DND-41 (cell line): Measurements from ENCODE around the gene GIMAP6.
"Not testable (repeated sequence)": the region's sequence is repeated elsewhere in the genome, so short reads cannot be mapped to it uniquely, and the experiment has no call there.

Source experiments
- ATAC-seq: fragments of 200-7000 bp; cut with Tn5 transposase; 3 replicates; pipeline ENCODE4 v1.9.1; 2021; ENCODE audit warnings: low read depth; ENCODE audit not compliant: insufficient read depth
- DNase-seq: peaks from one replicate; pipeline ENCODE4 v3.0.0-alpha.2; 2020
- H2AFZ ChIP-seq: 2 replicates; pipeline ENCODE4 v1.6.0; 2012; ENCODE audit warnings: low read depth, low read length
- H3K27ac ChIP-seq: 2 replicates; pipeline ENCODE4 v1.5.1; 2012; ENCODE audit warnings: low read length, inconsistent platforms
- H3K27me3 ChIP-seq: fragments of 200-600 bp; sonication (generic); 2 replicates; pipeline ENCODE4 v1.6.0; 2012; ENCODE audit warnings: low read length, mild to moderate bottlenecking, inconsistent platforms; ENCODE audit not compliant: insufficient read depth, poor library complexity
- H3K36me3 ChIP-seq: 2 replicates; pipeline ENCODE4 v1.5.1; 2012; ENCODE audit warnings: low read length, inconsistent platforms; ENCODE audit not compliant: insufficient read depth
- H3K4me1 ChIP-seq: 2 replicates; pipeline ENCODE4 v1.5.1; 2012; ENCODE audit warnings: mild to moderate bottlenecking, low read length; ENCODE audit not compliant: insufficient read depth
- H3K4me2 ChIP-seq: 2 replicates; pipeline ENCODE4 v1.6.0; 2012; ENCODE audit warnings: mild to moderate bottlenecking, moderate library complexity, low read length, inconsistent platforms; ENCODE audit not compliant: insufficient read depth
- H3K4me3 ChIP-seq, 2 experiments: fragments of 200-600 bp in 1 of 2; shearing (Covaris generic) in 1 of 2; 2 replicates each; pipeline ENCODE4 v1.5.1; 2012 to 2016; ENCODE audit warnings: inconsistent platforms in 2 of 2, low read length in 2 of 2, mild to moderate bottlenecking in 2 of 2, low read depth in 1 of 2, moderate library complexity in 1 of 2
- H3K79me2 ChIP-seq: 2 replicates; pipeline ENCODE4 v1.6.0; 2012; ENCODE audit warnings: low read length, inconsistent platforms; ENCODE audit not compliant: insufficient read depth
- H3K9ac ChIP-seq: 2 replicates; pipeline ENCODE4 v1.6.0; 2012; ENCODE audit warnings: low read depth, mild to moderate bottlenecking, inconsistent platforms, low read length, moderate library complexity
- H3K9me3 ChIP-seq: 2 replicates; pipeline ENCODE4 v1.5.1; 2012; ENCODE audit warnings: low read length, moderate library complexity, mild to moderate bottlenecking, inconsistent platforms; ENCODE audit not compliant: insufficient read depth, severe bottlenecking
- H4K20me1 ChIP-seq: 2 replicates; pipeline ENCODE4 v1.6.0; 2012; ENCODE audit warnings: low read length; ENCODE audit not compliant: insufficient read depth
- CTCF ChIP-seq: IDR thresholded peaks from 2 replicates; pipeline ENCODE4 v1.5.1; 2012; ENCODE audit warnings: borderline replicate concordance, low read length, moderate library complexity, mild to moderate bottlenecking; ENCODE audit not compliant: poor library complexity, severe bottlenecking; ENCODE audit errors: extremely low read depth
- EZH2 ChIP-seq: IDR thresholded peaks from 3 replicates; pipeline ENCODE4 v1.6.1; 2012; ENCODE audit warnings: borderline replicate concordance, low read depth, mild to moderate bottlenecking, moderate library complexity, low read length, inconsistent platforms; ENCODE audit not compliant: severe bottlenecking

Gene GIMAP6

GRCh38 chr7:150631866-150632864 is at the start of gene GIMAP6:
Gene GIMAP6, minus strand, starts transcription at chr7:150632385. Its CDS starts 2,243 bp downstream, at chr7:150630142.
- Histone ChIP-seq H3K4me2 (peak within 1 kb of the TSS; percentile 79), H4K20me1 (peaks cover 4% of the 10 kb centered on the region; the same call in 1 of the 2 replicates), H3K9me3 (peaks cover 1% of the 10 kb centered on the region), H3K4me3 (peak within 1 kb of the TSS; percentile 49 to 79), H3K79me2 (peaks cover 70% of the 10 kb centered on the region), H3K36me3 (peaks cover 49% of the 10 kb centered on the region), H3K4me1 (peaks cover 71% of the 10 kb centered on the region), H2AFZ (peak within 1 kb of the TSS; percentile 74), H3K27me3 (no peaks in the 10 kb centered on the region), H3K9ac (peak within 1 kb of the TSS; percentile 72), H3K27ac (peak within 1 kb of the TSS; percentile 95)
- DNase-seq (peak; percentile 74), ATAC-seq (peak; percentile 70)
- TF ChIP-seq EZH2 (no peak), CTCF (peak; percentile 39)

GRCh38 chr7:150680364-150680763 is 48.2 kb upstream of the GIMAP6 start:
- H3K4me2 ChIP-seq, H3K27me3 ChIP-seq, H4K20me1 ChIP-seq, H3K9ac ChIP-seq, H2AFZ ChIP-seq, H3K4me3 ChIP-seq, DNase-seq, H3K27ac ChIP-seq, H3K36me3 ChIP-seq, ATAC-seq, H3K9me3 ChIP-seq: not testable (repeated sequence)
- Histone ChIP-seq H3K4me1 (peaks cover 61% of the 10 kb centered on the region), H3K79me2 (peaks cover 22% of the 10 kb centered on the region)

- H3K27me3 ChIP-seq, H3K79me2 ChIP-seq, H3K4me2 ChIP-seq, ATAC-seq, H2AFZ ChIP-seq, H3K9me3 ChIP-seq, H4K20me1 ChIP-seq, H3K36me3 ChIP-seq, H3K9ac ChIP-seq: not testable (repeated sequence)
- H3K27ac ChIP-seq: peak overlapping the region; percentile 95
- peaks cover 52% of the 10 kb centered on the region for H3K4me1 ChIP-seq
- peak overlapping the region in 1 of 2 experiments; percentile 30; a peak in 1 of 4 replicates for H3K4me3 ChIP-seq
- peak; percentile 62 for DNase-seq
Observed at GRCh38 chr7:150678601-150679000, 46.4 kb upstream of the GIMAP6 start.

DNA sequence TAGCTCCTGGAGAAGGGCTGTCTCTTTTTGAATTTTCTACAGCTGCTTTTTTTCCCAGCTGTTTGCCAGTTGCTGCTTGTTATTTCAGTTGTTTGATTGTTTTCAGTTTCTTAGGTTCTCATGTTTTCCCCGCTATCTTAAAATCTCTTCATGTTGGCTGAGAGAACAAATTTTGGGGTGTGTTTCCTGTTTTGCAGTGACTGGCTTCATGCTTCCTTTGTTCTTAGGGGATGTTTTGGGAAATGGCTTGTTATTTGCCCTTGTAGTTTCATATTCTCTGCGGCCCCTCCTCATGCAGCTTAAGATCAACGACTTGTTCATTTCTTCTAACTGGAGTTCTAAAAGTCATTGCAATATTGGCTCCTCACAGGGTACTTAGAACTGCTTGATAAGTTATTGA is 44.7 kb upstream of the GIMAP6 start:
- H3K27me3 ChIP-seq, H2AFZ ChIP-seq, H3K79me2 ChIP-seq, H3K4me3 ChIP-seq, H3K36me3 ChIP-seq, H4K20me1 ChIP-seq: not testable (repeated sequence)
- Histone ChIP-seq H3K9ac (peak overlapping the region; percentile 53), H3K9me3 (peaks cover 15% of the 10 kb centered on the region), H3K4me1 (peaks cover 51% of the 10 kb centered on the region), H3K4me2 (peak overlapping the region; percentile 53), H3K27ac (peak overlapping the region; percentile 95)
- DNase-seq (peak; percentile 71), ATAC-seq (peak; percentile 85)

GRCh38 chr7:150676276-150676675 is 44.1 kb upstream of the GIMAP6 start:
- Histone ChIP-seq H3K4me2 (peak overlapping the region; percentile 53), H3K4me1 (peaks cover 56% of the 10 kb centered on the region), H3K9me3 (peaks cover 15% of the 10 kb centered on the region), H3K27ac (peak overlapping the region; percentile 95), H3K4me3 (peak overlapping the region in 1 of 2 experiments; percentile 24; a peak in 1 of 4 replicates), H3K9ac (peak overlapping the region; percentile 53)
- H2AFZ ChIP-seq, DNase-seq, H3K27me3 ChIP-seq, H3K79me2 ChIP-seq, H4K20me1 ChIP-seq, H3K36me3 ChIP-seq: not testable (repeated sequence)
- peak; percentile 41 for ATAC-seq
